PC-3 (cell line): Measurements from ENCODE around the gene DDX42.

Experiments used
- CTCF ChIP-seq: fragments of 300-600 bp; sonication (generic); conservative IDR thresholded peaks from 2 replicates; pipeline ENCODE4 v1.5.1; 2017; ENCODE audit warnings: antibody characterized with exemption, low read depth, mild to moderate bottlenecking, low read length
- EZH2 ChIP-seq: fragments of 300-600 bp; sonication (generic); IDR thresholded peaks from one replicate; pipeline ENCODE4 v1.6.1; 2017; ENCODE audit warnings: antibody characterized with exemption, mild to moderate bottlenecking, low read length; ENCODE audit not compliant: unreplicated experiment

- TF ChIP-seq CTCF: no peak
- no peak for TF ChIP-seq EZH2
Observed at GRCh38 chr17:63826468-63827001, 52.6 kb downstream of the DDX42 start.
